ENCODE data around the gene TNFRSF25.

TNFRSF25 gene

GRCh38 chr1:6462412-6463119 is 3.4 kb downstream of the TNFRSF25 start:
- no peaks in the 10 kb centered on the region for H3K79me1 ChIP-seq (ENCODE audit: low read length)
- no peak for DNase-seq
- H3K4me1 ChIP-seq (ENCODE audit: control insufficient read depth, low read depth, low read length), result no peaks in the 10 kb centered on the region
- no peaks in the 10 kb centered on the region for H3K27me3 ChIP-seq (ENCODE audit: insufficient read depth, low read length, poor library complexity)
- H3K23ac ChIP-seq (ENCODE audit: low read length), result no peak overlapping the region
- no peak overlapping the region for H3K4ac ChIP-seq (ENCODE audit: low read depth, low read length)
- no peak overlapping the region for H3K9ac ChIP-seq (ENCODE audit: low read length)
- H4K5ac ChIP-seq (ENCODE audit: low read length), result no peak overlapping the region
- no peak overlapping the region for H3K18ac ChIP-seq (ENCODE audit: low read length)
- H3K36me3 ChIP-seq (ENCODE audit: control insufficient read depth, insufficient read depth, low read length), result no peaks in the 10 kb centered on the region
- H3K79me2 ChIP-seq (ENCODE audit: control insufficient read depth, insufficient read depth, low read length), result no peaks in the 10 kb centered on the region
- H2BK5ac ChIP-seq (ENCODE audit: low read length), result no peak overlapping the region
- no peak overlapping the region for H4K8ac ChIP-seq (ENCODE audit: low read depth, low read length)
- H2BK120ac ChIP-seq (ENCODE audit: low read depth, low read length), result no peak overlapping the region
- no peak overlapping the region for H3K4me2 ChIP-seq (ENCODE audit: low read length)
- H3K4me3 ChIP-seq (ENCODE audit: low read length), result no peak overlapping the region
- no peak overlapping the region for H3K27ac ChIP-seq (ENCODE audit: low read depth, low read length)
- no peak overlapping the region for H3K56ac ChIP-seq (ENCODE audit: low read length)
- H2AK5ac ChIP-seq (ENCODE audit: low read length), result no peak overlapping the region
- WGBS (ENCODE audit: extremely low coverage, insufficient coverage, low lambda C conversion rate), result no CpG with 5 or more reads among the region's 13 CpGs
- no peak overlapping the region for H2BK15ac ChIP-seq (replicated peaks; ENCODE audit: low read depth)

GRCh38 chr1:6461538-6462411 is 4.2 kb downstream of the TNFRSF25 start:
- no peaks in the 10 kb centered on the region for H3K36me3 ChIP-seq (ENCODE audit: control insufficient read depth, insufficient read depth, low read length)
- no peak overlapping the region for H2BK120ac ChIP-seq (ENCODE audit: low read depth, low read length)
- no peaks in the 10 kb centered on the region for H3K27me3 ChIP-seq (ENCODE audit: insufficient read depth, low read length, poor library complexity)
- H3K9ac ChIP-seq (ENCODE audit: low read length), result no peak overlapping the region
- no CpG with 5 or more reads among the region's 48 CpGs for WGBS (ENCODE audit: extremely low coverage, insufficient coverage, low lambda C conversion rate)
- no peak overlapping the region for H3K4ac ChIP-seq (ENCODE audit: low read depth, low read length)
- H3K79me1 ChIP-seq (ENCODE audit: low read length), result no peaks in the 10 kb centered on the region
- no peak for DNase-seq
- no peak overlapping the region for H4K5ac ChIP-seq (ENCODE audit: low read length)
- no peak overlapping the region for H3K27ac ChIP-seq (ENCODE audit: low read depth, low read length)
- no peaks in the 10 kb centered on the region for H3K4me1 ChIP-seq (ENCODE audit: control insufficient read depth, low read depth, low read length)
- H3K4me2 ChIP-seq (ENCODE audit: low read length), result no peak overlapping the region
- no peak overlapping the region for H3K4me3 ChIP-seq (ENCODE audit: low read length)
- no peak overlapping the region for H3K23ac ChIP-seq (ENCODE audit: low read length)
- no peak overlapping the region for H2AK5ac ChIP-seq (ENCODE audit: low read length)
- H2BK15ac ChIP-seq (replicated peaks; ENCODE audit: low read depth), result no peak overlapping the region
- no peak overlapping the region for H2BK5ac ChIP-seq (ENCODE audit: low read length)
- no peak overlapping the region for H4K8ac ChIP-seq (ENCODE audit: low read depth, low read length)
- H3K79me2 ChIP-seq (ENCODE audit: control insufficient read depth, insufficient read depth, low read length), result no peaks in the 10 kb centered on the region
- H3K18ac ChIP-seq (ENCODE audit: low read length), result no peak overlapping the region
- H3K56ac ChIP-seq (ENCODE audit: low read length), result no peak overlapping the region

- H2BK5ac ChIP-seq (ENCODE audit: low read length), result no peak overlapping the region
- H3K27me3 ChIP-seq (ENCODE audit: insufficient read depth, low read length, poor library complexity), result no peaks in the 10 kb centered on the region
- no peak overlapping the region for H4K8ac ChIP-seq (ENCODE audit: low read depth, low read length)
- no peak overlapping the region for H2BK15ac ChIP-seq (replicated peaks; ENCODE audit: low read depth)
- no peak overlapping the region for H4K5ac ChIP-seq (ENCODE audit: low read length)
- H3K79me1 ChIP-seq (ENCODE audit: low read length), result no peaks in the 10 kb centered on the region
- no peak overlapping the region for H3K18ac ChIP-seq (ENCODE audit: low read length)
- no peak overlapping the region for H3K4ac ChIP-seq (ENCODE audit: low read depth, low read length)
- no peak overlapping the region for H3K56ac ChIP-seq (ENCODE audit: low read length)
- H3K4me3 ChIP-seq (ENCODE audit: low read length), result no peak overlapping the region
- no peak overlapping the region for H2BK120ac ChIP-seq (ENCODE audit: low read depth, low read length)
- DNase-seq, result no peak
- no peak overlapping the region for H3K23ac ChIP-seq (ENCODE audit: low read length)
- H3K9ac ChIP-seq (ENCODE audit: low read length), result no peak overlapping the region
- H3K4me2 ChIP-seq (ENCODE audit: low read length), result no peak overlapping the region
- no peaks in the 10 kb centered on the region for H3K36me3 ChIP-seq (ENCODE audit: control insufficient read depth, insufficient read depth, low read length)
- no CpG with 5 or more reads among the region's 40 CpGs for WGBS (ENCODE audit: extremely low coverage, insufficient coverage, low lambda C conversion rate)
- no peak overlapping the region for H2AK5ac ChIP-seq (ENCODE audit: low read length)
- H3K79me2 ChIP-seq (ENCODE audit: control insufficient read depth, insufficient read depth, low read length), result no peaks in the 10 kb centered on the region
- no peak overlapping the region for H3K27ac ChIP-seq (ENCODE audit: low read depth, low read length)
- H3K4me1 ChIP-seq (ENCODE audit: control insufficient read depth, low read depth, low read length), result no peaks in the 10 kb centered on the region
Measured at GRCh38 chr1:6461051-6461530, 4.9 kb downstream of the TNFRSF25 start.

- Histone ChIP-seq H4K8ac (ENCODE audit: low read depth, low read length) (no peak overlapping the region), H3K56ac (ENCODE audit: low read length) (peak overlapping the region; percentile 30), H3K4me3 (ENCODE audit: low read length) (no peak overlapping the region), H3K79me2 (ENCODE audit: control insufficient read depth, insufficient read depth, low read length) (no peaks in the 10 kb centered on the region), H3K27ac (ENCODE audit: low read depth, low read length) (no peak overlapping the region), H3K4me1 (ENCODE audit: control insufficient read depth, low read depth, low read length) (no peaks in the 10 kb centered on the region), H3K79me1 (ENCODE audit: low read length) (no peaks in the 10 kb centered on the region), H2AK5ac (ENCODE audit: low read length) (no peak overlapping the region), H3K4me2 (ENCODE audit: low read length) (no peak overlapping the region), H2BK5ac (ENCODE audit: low read length) (no peak overlapping the region), H3K36me3 (ENCODE audit: control insufficient read depth, insufficient read depth, low read length) (no peaks in the 10 kb centered on the region), H3K4ac (ENCODE audit: low read depth, low read length) (no peak overlapping the region), H3K18ac (ENCODE audit: low read length) (peak overlapping the region; percentile 16), H2BK15ac (replicated peaks; ENCODE audit: low read depth) (no peak overlapping the region), H3K27me3 (ENCODE audit: insufficient read depth, low read length, poor library complexity) (no peaks in the 10 kb centered on the region), H3K23ac (ENCODE audit: low read length) (no peak overlapping the region), H2BK120ac (ENCODE audit: low read depth, low read length) (no peak overlapping the region), H4K5ac (ENCODE audit: low read length) (no peak overlapping the region), H3K9ac (ENCODE audit: low read length) (no peak overlapping the region)
- no peak for DNase-seq
- no CpG with 5 or more reads among the region's 39 CpGs for WGBS (ENCODE audit: extremely low coverage, insufficient coverage, low lambda C conversion rate)
Measured at GRCh38 chr1:6460301-6461050, 5.5 kb downstream of the TNFRSF25 start.

GRCh38 chr1:6459850-6460265 is 6.1 kb downstream of the TNFRSF25 start:
- Histone ChIP-seq H3K18ac (ENCODE audit: low read length) (peak overlapping the region; percentile 16), H3K36me3 (ENCODE audit: control insufficient read depth, insufficient read depth, low read length) (no peaks in the 10 kb centered on the region), H2BK15ac (replicated peaks; ENCODE audit: low read depth) (no peak overlapping the region), H3K4me3 (ENCODE audit: low read length) (no peak overlapping the region), H2BK120ac (ENCODE audit: low read depth, low read length) (no peak overlapping the region), H3K4me2 (ENCODE audit: low read length) (no peak overlapping the region), H2AK5ac (ENCODE audit: low read length) (no peak overlapping the region), H3K4me1 (ENCODE audit: control insufficient read depth, low read depth, low read length) (no peaks in the 10 kb centered on the region), H4K8ac (ENCODE audit: low read depth, low read length) (no peak overlapping the region), H3K23ac (ENCODE audit: low read length) (no peak overlapping the region), H4K5ac (ENCODE audit: low read length) (no peak overlapping the region), H3K79me1 (ENCODE audit: low read length) (no peaks in the 10 kb centered on the region), H3K9ac (ENCODE audit: low read length) (peak overlapping the region; percentile 31), H3K27me3 (ENCODE audit: insufficient read depth, low read length, poor library complexity) (no peaks in the 10 kb centered on the region), H3K4ac (ENCODE audit: low read depth, low read length) (no peak overlapping the region), H3K79me2 (ENCODE audit: control insufficient read depth, insufficient read depth, low read length) (no peaks in the 10 kb centered on the region), H2BK5ac (ENCODE audit: low read length) (no peak overlapping the region), H3K56ac (ENCODE audit: low read length) (no peak overlapping the region), H3K27ac (ENCODE audit: low read depth, low read length) (no peak overlapping the region)
- no CpG with 5 or more reads among the region's 18 CpGs for WGBS (ENCODE audit: extremely low coverage, insufficient coverage, low lambda C conversion rate)
- peak; percentile 38 for DNase-seq

Data from mesendoderm (in vitro differentiated cells).